Activated naive CD8-positive, alpha-beta T cell treated with anti-CD3 and anti-CD28 coated beads for 36 hours (primary cell): Measurements from ENCODE around the gene HTR6. TPM values are rescaled to one million over a fixed set of nuclear protein-coding genes. Genes with fewer than 3 reads are reported as not detected.
"Not testable (repeated sequence)": the region's sequence is repeated elsewhere in the genome, so short reads cannot be mapped to it uniquely, and the experiment has no call there.

Experiments used
- DNase-seq: peaks from one replicate; pipeline ENCODE4 v3.0.0; 2021
- H3K27ac Mint-ChIP-seq: one replicate; pipeline ENCODE4 v1.8.0; 2022; ENCODE audit warnings: mild to moderate bottlenecking, moderate library complexity, mixed read lengths
- H3K27me3 Mint-ChIP-seq: one replicate; pipeline ENCODE4 v1.8.0; 2022; ENCODE audit warnings: mild to moderate bottlenecking, mixed read lengths
- H3K36me3 Mint-ChIP-seq: one replicate; pipeline ENCODE4 v1.8.0; 2021; ENCODE audit warnings: mild to moderate bottlenecking, mixed read lengths
- H3K4me1 Mint-ChIP-seq: one replicate; pipeline ENCODE4 v1.8.0; 2021; ENCODE audit warnings: mixed read lengths
- H3K4me3 Mint-ChIP-seq: one replicate; pipeline ENCODE4 v1.8.0; 2022; ENCODE audit warnings: mild to moderate bottlenecking, moderate library complexity, mixed read lengths
- H3K9me3 Mint-ChIP-seq: one replicate; pipeline ENCODE4 v1.8.0; 2022; ENCODE audit warnings: mixed read lengths
- total RNA-seq, 2 experiments: library from RNA; stranded (reverse); gene quantifications; one replicate each; pipeline ENCODE4 v1.2.3, GENCODE V29; 2021

Gene HTR6
- total RNA-seq, result not detected

DNA sequence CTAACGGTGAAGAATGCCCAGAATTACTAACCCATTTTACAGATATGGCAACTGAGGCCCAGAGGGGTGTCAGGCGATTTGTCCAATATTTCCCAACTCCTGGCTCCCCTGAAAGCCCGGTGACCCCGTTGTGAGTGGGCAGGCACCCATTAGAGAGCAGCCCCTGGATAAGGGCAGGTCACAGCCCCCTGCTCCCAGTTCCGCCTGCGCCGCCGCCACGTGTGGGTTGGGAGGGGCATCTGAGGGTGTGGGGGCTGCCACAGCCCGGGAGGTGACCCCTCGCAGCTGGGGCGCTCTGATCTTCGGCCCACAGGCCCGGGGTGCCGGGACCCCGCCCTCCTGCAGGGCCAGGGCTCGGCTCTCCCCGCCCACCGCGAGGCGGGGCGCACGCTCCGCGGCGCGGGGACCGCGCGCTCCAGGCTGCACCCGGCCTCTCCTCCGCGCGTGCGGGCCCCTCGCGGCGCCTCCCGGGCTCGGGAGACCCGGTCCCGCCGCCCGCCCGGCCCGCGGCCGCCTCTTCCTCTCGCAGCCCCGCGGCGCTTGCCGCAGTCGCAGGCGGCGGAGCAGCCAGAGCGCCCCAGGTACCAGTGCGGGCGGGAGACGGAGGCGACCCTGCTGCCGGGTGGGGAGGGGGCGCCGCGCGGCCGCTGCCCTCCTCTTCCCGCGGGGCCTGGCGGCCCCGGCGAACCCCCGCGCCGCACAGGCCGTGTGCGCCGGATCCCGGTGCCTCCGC lies at the start of gene HTR6:
HTR6 (plus strand) TSS at position 423 of the 733 bp plus-strand sequence. CDS start 879 bp downstream, outside the sequence.
- H3K27ac Mint-ChIP-seq, result no peak within 1 kb of the TSS
- peak within 1 kb of the TSS; percentile 65 for H3K4me3 Mint-ChIP-seq
- H3K27me3 Mint-ChIP-seq, result peaks cover 66% of the 10 kb centered on the region
- no peaks in the 10 kb centered on the region for H3K36me3 Mint-ChIP-seq
- peak; percentile 40 for DNase-seq
- H3K9me3 Mint-ChIP-seq, result no peaks in the 10 kb centered on the region
- peaks cover 12% of the 10 kb centered on the region for H3K4me1 Mint-ChIP-seq

DNA sequence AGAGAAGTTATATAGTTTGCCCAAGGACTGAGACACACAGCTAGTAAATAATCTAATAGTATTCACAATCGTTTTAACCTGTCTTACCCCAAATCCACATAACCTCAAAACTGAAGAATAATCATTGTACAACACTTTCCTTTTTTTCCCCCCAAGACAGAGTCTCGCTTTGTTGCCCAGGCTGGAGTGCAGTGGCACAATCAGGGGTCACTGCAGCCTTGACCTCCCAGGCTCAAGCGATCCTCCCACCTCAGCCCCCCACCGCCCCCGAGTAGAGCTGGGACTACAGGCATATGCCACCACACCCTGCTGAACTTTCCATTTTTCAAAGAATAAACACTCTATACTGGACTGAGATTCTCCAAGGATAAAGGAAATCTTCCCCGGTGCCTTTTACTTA lies 49.2 kb upstream of the HTR6 start:
- Mint-ChIP-seq H3K27ac (peak overlapping the region; percentile 9), H3K4me1 (peaks cover 5% of the 10 kb centered on the region), H3K27me3 (no peaks in the 10 kb centered on the region), H3K9me3 (no peaks in the 10 kb centered on the region), H3K4me3 (no peak overlapping the region), H3K36me3 (peaks cover 5% of the 10 kb centered on the region)
- no peak for DNase-seq

DNA sequence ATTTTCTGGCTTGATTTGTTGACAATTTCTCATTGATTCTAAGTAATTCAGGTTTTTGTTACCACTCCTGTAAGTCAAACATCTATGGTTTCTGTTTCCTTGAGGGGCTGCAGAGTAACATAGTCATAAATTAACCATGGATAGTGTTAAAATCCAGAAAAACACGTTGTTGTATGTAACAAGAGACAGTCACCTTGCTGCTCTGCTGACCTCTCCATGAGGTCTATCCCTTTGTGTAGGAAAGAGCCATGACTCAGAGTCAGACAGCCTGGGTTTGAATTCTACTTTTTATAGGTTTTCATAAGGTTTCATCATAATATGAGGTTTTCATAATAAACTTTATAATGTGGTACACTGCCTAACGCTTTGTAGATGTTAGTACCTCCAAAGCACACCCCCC lies 48.2 kb upstream of the HTR6 start:
- H3K36me3 Mint-ChIP-seq, result peaks cover 8% of the 10 kb centered on the region
- peaks cover 5% of the 10 kb centered on the region for H3K4me1 Mint-ChIP-seq
- DNase-seq, result no peak
- H3K27me3 Mint-ChIP-seq, result no peaks in the 10 kb centered on the region
- no peaks in the 10 kb centered on the region for H3K9me3 Mint-ChIP-seq
- no peak overlapping the region for H3K27ac Mint-ChIP-seq
- H3K4me3 Mint-ChIP-seq, result no peak overlapping the region

DNA sequence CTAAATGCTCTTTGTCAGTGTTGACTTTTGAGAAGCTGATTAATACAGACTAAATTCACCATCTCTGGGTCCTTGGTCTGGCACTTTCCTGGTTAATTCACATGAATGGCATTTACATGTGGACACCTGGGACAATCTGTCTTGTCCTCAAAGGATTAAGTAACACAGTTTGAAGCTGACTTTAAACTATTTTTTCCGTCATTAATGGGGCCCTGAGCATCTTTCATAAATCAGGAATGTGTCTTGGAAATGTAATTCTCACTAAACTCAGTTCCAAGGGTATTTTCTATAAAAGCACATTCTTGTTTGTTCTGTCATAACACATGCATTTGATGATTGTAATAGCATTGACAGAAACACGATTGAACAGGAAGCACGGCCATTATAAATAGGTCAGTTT lies 47.3 kb upstream of the HTR6 start:
- no peak overlapping the region for H3K4me3 Mint-ChIP-seq
- H3K4me1 Mint-ChIP-seq, result peaks cover 5% of the 10 kb centered on the region
- H3K27me3 Mint-ChIP-seq, result no peaks in the 10 kb centered on the region
- DNase-seq, result no peak
- H3K27ac Mint-ChIP-seq, result no peak overlapping the region
- H3K9me3 Mint-ChIP-seq, result no peaks in the 10 kb centered on the region
- H3K36me3 Mint-ChIP-seq, result peaks cover 8% of the 10 kb centered on the region

DNA sequence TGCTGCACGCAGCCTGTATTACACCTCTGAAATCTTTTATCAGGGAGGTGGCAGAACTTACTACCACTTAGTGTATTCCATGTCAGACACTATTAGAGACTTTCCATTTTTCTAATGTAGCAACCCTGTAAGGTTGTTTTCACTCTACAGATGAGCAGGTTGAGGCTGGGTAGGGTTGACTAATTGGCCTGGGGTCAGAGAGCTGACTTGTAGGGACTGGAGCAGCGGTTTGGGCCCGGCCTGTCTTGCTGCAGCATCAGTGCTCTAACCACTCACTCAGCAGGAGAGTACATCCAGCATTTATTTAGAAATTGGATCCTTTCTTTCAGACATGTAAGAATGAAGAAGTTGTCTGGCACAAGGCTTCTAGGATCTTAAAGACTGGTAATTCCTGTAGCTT lies 46.2 kb upstream of the HTR6 start:
- Mint-ChIP-seq H3K36me3 (peaks cover 8% of the 10 kb centered on the region), H3K4me1 (peaks cover 5% of the 10 kb centered on the region), H3K9me3 (no peaks in the 10 kb centered on the region), H3K4me3 (no peak overlapping the region), H3K27ac (no peak overlapping the region), H3K27me3 (no peaks in the 10 kb centered on the region)
- DNase-seq, result no peak

DNA sequence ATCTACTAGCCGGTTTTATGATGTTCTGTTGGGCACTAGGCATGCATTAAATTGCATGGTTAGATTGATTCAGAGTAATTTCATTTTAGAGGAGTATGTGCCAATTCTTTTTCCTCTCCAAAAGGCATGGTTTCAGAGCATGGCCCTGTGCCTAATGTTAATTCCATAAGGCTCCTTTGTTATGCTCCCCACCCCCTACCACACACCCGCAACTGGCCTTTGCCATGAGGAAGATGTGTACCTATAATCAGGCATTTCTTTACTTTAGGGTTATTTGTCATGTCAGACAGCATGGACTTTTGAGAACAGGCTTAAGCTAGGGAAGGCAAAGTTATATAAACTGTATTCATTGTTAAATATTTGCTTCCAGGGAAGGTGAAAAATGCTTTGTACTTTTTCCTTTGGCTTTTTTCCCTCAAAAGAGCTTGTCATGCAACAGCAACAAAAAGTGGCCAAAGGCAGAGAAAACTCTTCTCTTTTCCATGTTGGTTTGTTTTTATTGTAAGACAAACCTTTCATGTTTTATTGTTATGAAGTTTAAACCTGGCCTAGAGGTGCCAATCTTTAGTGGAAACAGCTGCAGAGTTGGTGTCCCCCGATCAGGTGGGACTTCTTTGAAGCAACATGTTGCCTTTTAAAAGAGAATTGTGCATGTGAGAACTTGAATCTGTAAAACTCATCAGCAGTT lies 44.8 kb upstream of the HTR6 start:
- no peak overlapping the region for H3K27ac Mint-ChIP-seq
- DNase-seq, result no peak
- H3K27me3 Mint-ChIP-seq, result no peaks in the 10 kb centered on the region
- peaks cover 8% of the 10 kb centered on the region for H3K36me3 Mint-ChIP-seq
- no peaks in the 10 kb centered on the region for H3K9me3 Mint-ChIP-seq
- peaks cover 5% of the 10 kb centered on the region for H3K4me1 Mint-ChIP-seq
- no peak overlapping the region for H3K4me3 Mint-ChIP-seq

DNA sequence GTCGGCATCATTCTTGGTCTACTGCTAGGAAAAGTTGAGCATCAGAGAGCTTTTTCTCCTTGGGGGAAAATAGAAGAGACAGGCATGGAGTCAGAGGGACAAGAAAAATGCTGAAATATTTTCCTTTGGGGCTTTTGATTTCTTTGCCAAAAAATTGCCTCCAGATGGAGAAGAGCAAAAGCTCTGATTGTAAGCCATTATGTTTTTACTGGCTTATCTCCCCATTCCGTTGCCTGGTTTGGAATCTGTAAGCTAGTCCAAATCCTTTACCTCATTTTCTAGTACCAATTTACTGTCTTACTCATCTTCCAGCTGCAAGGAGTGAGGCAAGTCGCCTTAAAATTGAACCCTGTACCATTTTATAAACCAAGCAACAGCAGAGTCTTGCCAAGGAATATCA lies 43.9 kb upstream of the HTR6 start:
- H3K9me3 Mint-ChIP-seq, result no peaks in the 10 kb centered on the region
- no peaks in the 10 kb centered on the region for H3K27me3 Mint-ChIP-seq
- H3K36me3 Mint-ChIP-seq, result peaks cover 5% of the 10 kb centered on the region
- DNase-seq, result no peak
- peaks cover 5% of the 10 kb centered on the region for H3K4me1 Mint-ChIP-seq
- no peak overlapping the region for H3K27ac Mint-ChIP-seq
- no peak overlapping the region for H3K4me3 Mint-ChIP-seq

DNA sequence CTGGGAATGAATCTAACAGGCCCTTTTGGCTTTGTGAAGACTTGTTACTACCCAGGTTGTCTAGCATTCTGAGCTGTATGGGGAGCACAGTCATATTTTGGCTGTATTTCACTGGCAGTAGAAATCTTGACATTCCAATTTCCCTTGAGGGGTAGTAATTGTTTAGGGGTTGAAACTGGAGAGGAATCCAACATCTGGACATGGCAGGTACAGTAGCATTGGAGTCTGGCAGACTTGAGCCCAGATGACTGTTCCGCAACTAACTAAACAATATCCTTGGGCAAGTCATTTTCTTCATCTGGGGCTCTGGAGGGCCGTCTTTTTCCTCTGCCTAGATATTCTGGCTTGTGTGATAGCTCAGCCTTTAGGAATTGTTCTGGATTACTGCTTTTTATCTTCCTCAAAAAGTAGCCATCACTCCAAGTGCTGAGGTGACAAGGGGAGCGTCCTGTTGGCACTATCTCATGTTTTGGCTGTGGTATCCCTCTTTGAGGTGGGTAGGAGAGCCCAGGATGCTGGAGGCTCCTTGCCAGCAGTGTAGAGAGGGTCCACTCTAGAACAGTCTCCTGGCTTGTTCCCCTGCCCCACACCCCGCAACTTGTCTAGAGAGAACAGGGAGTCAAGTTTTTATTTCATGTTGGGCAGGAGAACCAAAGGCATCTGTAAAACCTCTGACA lies 43.3 kb upstream of the HTR6 start:
- H3K4me3 Mint-ChIP-seq, result no peak overlapping the region
- no peak for DNase-seq
- H3K4me1 Mint-ChIP-seq, result peaks cover 3% of the 10 kb centered on the region
- H3K36me3 Mint-ChIP-seq, result peaks cover 5% of the 10 kb centered on the region
- H3K27me3 Mint-ChIP-seq, result no peaks in the 10 kb centered on the region
- H3K27ac Mint-ChIP-seq, result no peak overlapping the region
- H3K9me3 Mint-ChIP-seq, result no peaks in the 10 kb centered on the region

DNA sequence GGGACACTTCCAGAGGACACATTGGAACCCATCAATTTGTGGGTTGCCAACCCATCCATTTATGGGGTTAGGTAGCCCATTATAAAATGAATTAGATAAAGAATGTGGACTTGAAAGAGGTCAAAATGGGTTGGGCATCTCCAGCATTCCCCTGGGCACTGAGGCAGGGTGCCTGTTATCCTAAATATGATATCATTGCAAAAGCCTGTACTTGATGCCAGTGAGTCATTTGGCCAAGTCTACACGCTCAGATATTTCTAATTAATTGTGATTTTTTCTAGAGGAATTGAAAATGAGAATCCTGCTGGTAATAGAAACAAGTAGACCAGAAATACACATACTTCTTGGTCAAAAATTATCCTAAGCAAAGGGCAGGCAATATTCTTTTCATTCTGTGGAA lies 42.5 kb upstream of the HTR6 start:
- H3K27me3 Mint-ChIP-seq, result no peaks in the 10 kb centered on the region
- H3K4me3 Mint-ChIP-seq, result no peak overlapping the region
- DNase-seq, result no peak
- no peaks in the 10 kb centered on the region for H3K4me1 Mint-ChIP-seq
- no peaks in the 10 kb centered on the region for H3K9me3 Mint-ChIP-seq
- H3K36me3 Mint-ChIP-seq, result peaks cover 7% of the 10 kb centered on the region
- no peak overlapping the region for H3K27ac Mint-ChIP-seq

DNA sequence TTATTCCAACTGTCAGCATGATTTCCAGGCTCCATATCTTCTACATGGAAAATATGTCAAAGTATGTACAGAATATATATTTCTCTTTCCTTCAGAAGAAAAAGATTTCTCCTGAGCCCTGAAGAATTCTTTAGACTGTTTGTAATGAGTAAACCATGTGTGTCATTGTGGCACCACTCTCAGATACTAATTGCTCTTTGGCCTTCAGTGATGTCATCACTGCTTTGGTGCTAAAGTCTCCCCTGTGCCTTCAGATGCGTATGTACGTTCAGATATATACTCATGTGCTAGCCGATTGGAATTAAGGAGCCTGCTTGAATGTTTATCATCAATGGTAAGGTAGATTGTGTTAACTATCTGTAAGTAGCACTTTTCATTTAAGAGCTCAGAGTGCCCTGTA lies 41.2 kb upstream of the HTR6 start:
- Mint-ChIP-seq H3K36me3 (peaks cover 10% of the 10 kb centered on the region), H3K27ac (no peak overlapping the region), H3K4me1 (no peaks in the 10 kb centered on the region), H3K4me3 (no peak overlapping the region), H3K27me3 (no peaks in the 10 kb centered on the region), H3K9me3 (no peaks in the 10 kb centered on the region)
- DNase-seq, result no peak

DNA sequence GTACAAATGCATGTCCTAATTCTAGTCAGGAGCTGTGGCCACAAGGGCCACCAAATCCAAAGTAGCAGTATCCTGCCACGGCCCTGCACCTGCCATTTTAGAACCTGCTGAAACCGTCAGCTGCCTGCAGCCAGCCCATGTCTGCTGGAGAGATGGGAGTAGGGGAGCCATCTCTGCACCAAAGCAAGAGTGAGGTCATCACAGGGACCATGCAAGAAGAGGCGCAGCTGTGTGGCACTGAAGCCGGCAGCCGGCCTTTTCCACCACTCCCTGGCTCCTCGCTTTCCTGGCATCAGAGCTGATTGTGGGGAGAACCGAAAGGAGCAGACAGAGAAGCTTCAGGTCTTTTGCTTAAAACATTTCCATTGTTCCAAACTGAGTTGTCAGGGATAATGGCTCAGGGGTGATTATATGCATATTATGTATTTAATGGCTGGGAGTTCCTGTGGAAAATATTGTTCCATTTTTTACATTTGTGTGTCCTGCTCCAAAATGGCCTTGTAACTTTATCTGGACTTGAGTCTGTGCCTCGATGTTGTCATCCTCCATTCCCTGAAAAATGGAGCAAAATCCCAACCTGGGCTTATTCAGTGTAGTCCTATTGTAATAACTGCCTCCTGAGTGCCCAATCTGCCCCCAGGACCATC lies 39.3 kb upstream of the HTR6 start:
- Mint-ChIP-seq H3K27me3 (no peaks in the 10 kb centered on the region), H3K4me1 (no peaks in the 10 kb centered on the region), H3K36me3 (peaks cover 15% of the 10 kb centered on the region), H3K9me3 (no peaks in the 10 kb centered on the region), H3K27ac (no peak overlapping the region), H3K4me3 (no peak overlapping the region)
- DNase-seq, result no peak

DNA sequence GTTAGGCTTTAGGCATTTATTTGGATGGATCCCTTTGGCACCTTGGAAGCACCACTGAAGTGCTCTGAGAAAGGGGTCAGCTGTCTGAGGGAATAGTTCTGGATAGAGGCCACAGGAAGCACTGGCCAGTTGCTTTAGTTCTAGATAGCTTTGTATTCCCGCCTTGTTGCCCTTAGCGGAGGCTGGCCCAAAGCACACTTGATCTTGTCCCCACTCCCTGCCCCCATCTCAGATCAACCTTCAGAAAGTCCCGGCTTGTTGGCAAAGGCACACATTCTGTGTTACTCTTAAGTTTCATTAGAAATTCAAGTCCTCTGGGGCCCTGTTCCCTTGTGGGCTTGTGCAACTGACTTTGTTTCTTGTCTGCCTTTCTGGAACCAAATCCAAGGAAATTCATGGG lies 35.8 kb upstream of the HTR6 start:
- Mint-ChIP-seq H3K4me3 (no peak overlapping the region), H3K9me3 (no peaks in the 10 kb centered on the region), H3K27me3 (no peaks in the 10 kb centered on the region), H3K36me3 (peaks cover 10% of the 10 kb centered on the region), H3K4me1 (no peaks in the 10 kb centered on the region), H3K27ac (no peak overlapping the region)
- DNase-seq, result no peak

DNA sequence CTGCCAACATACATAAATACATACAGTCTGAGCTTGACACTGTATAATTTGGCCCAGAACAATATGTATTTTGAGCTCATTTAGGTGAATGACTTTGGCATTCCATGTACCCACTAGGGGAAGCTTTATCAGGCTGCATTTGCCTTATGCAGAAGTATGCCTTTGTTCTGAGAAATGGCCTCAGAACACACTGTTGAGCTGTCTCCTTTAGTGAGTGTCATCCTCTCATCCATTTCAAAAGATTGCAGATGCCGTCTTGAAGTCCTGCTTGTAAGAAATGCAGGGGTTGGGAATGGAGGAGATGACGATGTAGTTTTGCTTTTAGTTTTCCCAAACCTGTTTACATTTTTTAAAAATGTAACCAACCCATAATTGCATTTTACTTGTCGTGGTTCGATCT lies 35.3 kb upstream of the HTR6 start:
- no peaks in the 10 kb centered on the region for H3K27me3 Mint-ChIP-seq
- peaks cover 10% of the 10 kb centered on the region for H3K36me3 Mint-ChIP-seq
- no peaks in the 10 kb centered on the region for H3K4me1 Mint-ChIP-seq

DNA sequence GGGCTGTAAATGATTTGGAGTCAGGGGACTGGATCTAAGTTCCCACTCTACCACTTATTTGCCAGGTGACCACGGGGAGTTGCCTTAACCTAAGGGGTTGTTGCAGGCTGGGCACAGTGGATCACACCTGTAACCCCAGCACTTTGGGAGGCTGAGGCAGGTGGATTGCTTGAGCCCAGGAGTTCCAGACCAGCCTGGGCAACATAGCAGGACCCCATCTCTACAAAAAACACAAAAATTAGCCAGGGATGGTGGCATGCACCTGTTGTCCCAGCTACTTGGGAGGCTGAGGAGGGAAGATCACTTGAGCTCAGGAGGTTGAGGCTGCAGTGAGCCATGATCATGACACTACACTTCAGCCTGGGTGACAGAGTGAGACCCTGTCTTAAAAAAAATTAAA lies 34.5 kb upstream of the HTR6 start:
- H3K27me3 Mint-ChIP-seq, H3K4me3 Mint-ChIP-seq, H3K27ac Mint-ChIP-seq, H3K9me3 Mint-ChIP-seq, DNase-seq, H3K4me1 Mint-ChIP-seq, H3K36me3 Mint-ChIP-seq: not testable (repeated sequence)

More for the DNA sequence above, 35.3 kb upstream of the HTR6 start:
- no peak for DNase-seq
- Mint-ChIP-seq H3K9me3 (no peaks in the 10 kb centered on the region), H3K4me3 (no peak overlapping the region), H3K27ac (no peak overlapping the region)

DNA sequence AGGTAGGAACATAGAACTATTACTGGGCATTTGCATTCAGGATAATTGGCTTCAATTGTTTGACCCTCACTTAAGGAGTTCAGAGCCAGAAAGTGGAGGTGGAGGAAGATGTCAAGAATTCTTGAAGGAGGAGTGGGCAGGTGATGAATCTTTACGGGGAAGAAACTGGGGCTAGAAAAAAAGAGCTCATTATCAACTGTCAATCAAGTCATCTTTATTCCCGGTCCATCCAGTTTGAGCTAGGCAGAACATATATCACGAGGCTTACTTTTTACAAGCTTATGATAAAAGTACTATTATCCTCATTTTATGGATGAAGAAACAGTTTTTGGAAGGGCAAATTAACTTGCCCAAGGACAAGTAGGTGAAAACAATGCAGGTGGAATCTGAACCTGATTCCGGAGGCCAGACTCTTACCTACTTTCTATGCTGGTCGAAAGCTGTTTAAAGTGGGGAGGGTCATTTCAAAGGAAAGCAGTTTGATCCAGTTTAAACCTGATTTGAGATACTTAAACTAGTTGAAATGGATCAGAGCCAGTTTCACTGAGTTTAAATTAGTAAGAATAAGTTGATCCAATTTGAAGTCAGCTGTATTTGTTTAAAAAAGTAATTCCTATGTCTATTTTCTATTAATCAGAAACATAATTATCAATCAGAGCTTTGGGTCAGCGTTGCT lies 33.8 kb upstream of the HTR6 start:
- Mint-ChIP-seq H3K9me3 (no peaks in the 10 kb centered on the region), H3K4me1 (no peaks in the 10 kb centered on the region), H3K4me3 (no peak overlapping the region), H3K27ac (no peak overlapping the region), H3K36me3 (peaks cover 10% of the 10 kb centered on the region), H3K27me3 (no peaks in the 10 kb centered on the region)
- DNase-seq, result no peak
